HL-60 (cell line): Measurements from ENCODE around the gene WDR48.

Source experiments
- CTCF ChIP-seq: IDR thresholded peaks from one replicate; pipeline ENCODE4 v1.5.1; 2011; ENCODE audit warnings: low read length, control low read depth, inconsistent platforms; ENCODE audit not compliant: insufficient read depth
- POLR2AphosphoS5 ChIP-seq: IDR thresholded peaks from 2 replicates; pipeline ENCODE4 v1.6.1; 2012; ENCODE audit warnings: low read depth

DNA sequence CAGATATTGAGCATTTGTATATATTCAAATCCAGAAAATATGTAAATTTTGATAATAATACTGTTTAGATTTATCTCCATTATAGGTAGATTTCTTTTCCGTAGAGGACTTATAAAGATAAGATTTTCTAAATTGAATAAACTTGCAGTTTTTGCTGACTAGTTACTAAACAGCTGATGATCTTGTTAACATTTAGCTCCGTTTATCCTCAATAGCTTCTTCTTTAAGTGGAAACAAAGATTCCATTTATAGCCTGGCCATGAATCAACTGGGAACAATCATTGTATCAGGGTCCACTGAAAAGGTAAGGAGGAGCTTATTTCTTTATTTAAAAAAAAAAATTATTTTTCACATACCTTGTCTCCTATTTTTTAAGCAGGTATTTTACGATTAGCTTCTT, 16.7 kb downstream of the WDR48 start:
- TF ChIP-seq CTCF (no peak), POLR2AphosphoS5 (no peak)
